HFFc6 (cell line): ENCODE data around the gene ITPR1. TPM values are rescaled to one million over a fixed set of nuclear protein-coding genes. Genes with fewer than 3 reads are reported as not detected.

Source experiments
- DNase-seq: peaks from one replicate; pipeline ENCODE4 v3.0.0-alpha.2; 2018
- H3K27ac Mint-ChIP-seq: 2 replicates; pipeline ENCODE4 v1.8.0; 2020; ENCODE audit warnings: mild to moderate bottlenecking, mixed read lengths
- H3K27me3 Mint-ChIP-seq: 2 replicates; pipeline ENCODE4 v1.8.0; 2021; ENCODE audit warnings: mild to moderate bottlenecking, moderate library complexity, mixed read lengths; ENCODE audit not compliant: insufficient read depth
- H3K36me3 Mint-ChIP-seq: 2 replicates; pipeline ENCODE4 v1.8.0; 2021; ENCODE audit warnings: low read depth, mixed read lengths
- H3K4me1 Mint-ChIP-seq: 2 replicates; pipeline ENCODE4 v1.8.0; 2020; ENCODE audit warnings: low read depth, mixed read lengths
- H3K4me3 Mint-ChIP-seq: 2 replicates; pipeline ENCODE4 v1.8.0; 2020; ENCODE audit warnings: mild to moderate bottlenecking, moderate library complexity, mixed read lengths
- H3K9me3 Mint-ChIP-seq: 2 replicates; pipeline ENCODE4 v1.8.0; 2020; ENCODE audit warnings: mild to moderate bottlenecking, mixed read lengths
- CTCF ChIP-seq: fragments of 200-600 bp; sonication (generic); IDR thresholded peaks from 2 replicates; pipeline ENCODE4 v1.5.0; 2021; ENCODE audit warnings: antibody characterized with exemption, mild to moderate bottlenecking
- total RNA-seq, 6 experiments: library from RNA; stranded (reverse); fragmentation: NEBNext Ultra II Directional; extraction: Animal tissue kit (Norgen Biotek cat#: 25700); gene quantifications; 2 replicates in 1 of 6; 3 replicates in 5 of 6; pipeline ENCODE4 v1.2.3, GENCODE V29; 2021

Gene ITPR1
- total RNA-seq, 6 experiments from 2014 or later, result 4.9 to 8.3 (median 6.1) TPM

- Mint-ChIP-seq H3K27me3 (no peaks in the 10 kb centered on the region), H3K27ac (no peak overlapping the region), H3K4me1 (no peaks in the 10 kb centered on the region), H3K9me3 (no peaks in the 10 kb centered on the region), H3K4me3 (no peak overlapping the region), H3K36me3 (no peaks in the 10 kb centered on the region)
- DNase-seq, result no peak
- TF ChIP-seq CTCF, result no peak
These were observed 24.6 kb downstream of the ITPR1 start for GRCh38 chr3:4517643-4518311.

- no peaks in the 10 kb centered on the region for H3K9me3 Mint-ChIP-seq
- peaks cover 2% of the 10 kb centered on the region; the same call in 1 of the 2 replicates for H3K27me3 Mint-ChIP-seq
- H3K36me3 Mint-ChIP-seq, result no peaks in the 10 kb centered on the region
- DNase-seq, result no peak
- 0 out of 2 replicates have a peak, but pooled peaks cover 7% of the 10 kb centered on the region for H3K4me1 Mint-ChIP-seq
- H3K4me3 Mint-ChIP-seq, result no peak overlapping the region
- TF ChIP-seq CTCF, result no peak
- no peak overlapping the region for H3K27ac Mint-ChIP-seq
These were observed 27.1 kb downstream of the ITPR1 start for GRCh38 chr3:4520033-4520816.

- no peaks in the 10 kb centered on the region for H3K36me3 Mint-ChIP-seq
- no peak for DNase-seq
- peaks cover 2% of the 10 kb centered on the region for H3K27me3 Mint-ChIP-seq
- H3K4me3 Mint-ChIP-seq, result no peak overlapping the region
- no peak overlapping the region for H3K27ac Mint-ChIP-seq
- TF ChIP-seq CTCF, result no peak
- H3K9me3 Mint-ChIP-seq, result no peaks in the 10 kb centered on the region
- 0 out of 2 replicates have a peak, but pooled peaks cover 7% of the 10 kb centered on the region for H3K4me1 Mint-ChIP-seq
These were observed 29.8 kb downstream of the ITPR1 start for GRCh38 chr3:4522947-4523346.

GRCh38 chr3:4523710-4524698 lies 30.9 kb downstream of the ITPR1 start:
- H3K4me1 Mint-ChIP-seq, result 0 out of 2 replicates have a peak, but pooled peaks cover 7% of the 10 kb centered on the region
- no peak overlapping the region for H3K27ac Mint-ChIP-seq
- H3K36me3 Mint-ChIP-seq, result no peaks in the 10 kb centered on the region
- no peak for DNase-seq
- TF ChIP-seq CTCF, result no peak
- peaks cover 2% of the 10 kb centered on the region for H3K27me3 Mint-ChIP-seq
- no peaks in the 10 kb centered on the region for H3K9me3 Mint-ChIP-seq
- H3K4me3 Mint-ChIP-seq, result no peak overlapping the region

- H3K4me3 Mint-ChIP-seq, result no peak overlapping the region
- DNase-seq, result no peak
- H3K36me3 Mint-ChIP-seq, result no peaks in the 10 kb centered on the region
- peaks cover 2% of the 10 kb centered on the region for H3K27me3 Mint-ChIP-seq
- H3K4me1 Mint-ChIP-seq, result 0 out of 2 replicates have a peak, but pooled peaks cover 7% of the 10 kb centered on the region
- no peak for TF ChIP-seq CTCF
- H3K9me3 Mint-ChIP-seq, result no peaks in the 10 kb centered on the region
- no peak overlapping the region for H3K27ac Mint-ChIP-seq
These were observed 32.5 kb downstream of the ITPR1 start for GRCh38 chr3:4525560-4526223.
